KG1 (cell line): Measurements from ENCODE around the gene HYPK.

Experiments used
- DNase-seq: peaks from one replicate; lab custom pipeline; 2025; lab: John Stamatoyannopoulos, UW

HYPK gene

DNA sequence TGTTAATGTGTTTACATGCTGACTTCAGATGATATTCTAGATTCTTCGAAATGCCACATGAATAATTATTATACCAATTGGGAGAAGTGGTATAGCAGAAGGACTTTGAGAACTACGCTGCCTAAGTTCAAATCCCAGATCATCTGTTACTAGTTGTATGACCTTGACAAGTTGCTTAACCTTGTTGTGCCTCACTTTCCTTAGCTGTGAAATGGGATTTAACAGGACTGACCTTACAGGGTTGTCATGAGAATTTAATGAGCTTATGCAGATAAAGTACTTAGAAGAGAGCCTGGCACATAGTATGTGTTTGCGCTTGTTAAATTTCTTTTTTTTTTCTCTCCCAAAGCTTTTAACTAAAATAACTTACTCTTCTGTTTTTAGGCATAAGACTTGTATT is 50.9 kb downstream of the HYPK start:
- DNase-seq, result no peak

- no peak for DNase-seq
These were observed 52.2 kb downstream of the HYPK start for GRCh38 chr15:43852607-43853006.
